ENCODE data around the gene TFDP1. TPM values are rescaled to one million over a fixed set of nuclear protein-coding genes. Genes with fewer than 3 reads are reported as not detected.

Gene TFDP1
- total RNA-seq, 2 donors from 2014 or later: 48.3 to 57.1 TPM

- DNase-seq (no peak), ATAC-seq (no peak)
- intact Hi-C loops (cut with DNase I): no loop called here
Observed at GRCh38 chr13:113548171-113548641, 36.3 kb upstream of the TFDP1 start.

DNA sequence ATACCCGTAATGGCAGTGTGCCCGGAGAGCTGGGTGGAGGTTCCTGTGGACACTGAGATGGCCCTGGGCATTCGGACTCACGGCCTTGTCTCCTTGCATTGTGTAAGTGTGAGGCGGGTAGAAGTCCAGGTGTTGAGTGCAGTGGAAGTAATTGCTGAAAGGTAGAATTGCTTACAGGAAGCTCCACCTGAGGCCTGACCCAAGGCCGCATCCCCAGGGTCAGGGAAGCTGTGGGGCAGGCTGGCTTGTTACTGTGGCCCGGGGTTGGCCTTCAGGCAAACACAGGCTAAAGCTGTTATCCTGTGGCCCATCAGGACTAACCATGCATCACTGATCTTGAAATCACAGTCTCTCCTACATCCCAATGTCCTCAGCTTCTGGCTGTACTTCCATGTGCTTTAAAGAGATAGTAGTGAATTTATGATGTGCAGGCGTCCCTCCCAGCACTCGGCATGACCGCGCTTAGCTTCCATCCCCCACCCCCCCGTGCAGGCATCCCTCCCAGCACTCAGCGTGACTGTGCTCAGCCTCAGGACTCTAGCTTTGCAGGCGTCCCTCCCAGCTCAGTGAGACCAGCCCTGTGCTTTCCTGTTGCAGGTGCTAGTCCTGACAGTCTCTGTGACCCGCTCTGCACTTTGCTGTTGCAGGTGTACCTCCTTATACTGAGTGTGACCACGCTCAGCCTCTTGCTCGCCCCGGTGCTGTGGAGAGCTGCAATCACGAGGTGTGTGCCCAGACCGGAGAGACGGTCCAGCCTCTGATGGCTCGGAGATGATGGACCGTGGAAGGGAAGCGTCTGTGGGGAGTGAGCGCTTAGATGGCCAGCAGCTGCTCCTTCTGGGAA, 35.6 kb upstream of the TFDP1 start:
- ATAC-seq (no peak), DNase-seq (no peak)
- intact Hi-C loops (cut with DNase I): no loop called here

DNA sequence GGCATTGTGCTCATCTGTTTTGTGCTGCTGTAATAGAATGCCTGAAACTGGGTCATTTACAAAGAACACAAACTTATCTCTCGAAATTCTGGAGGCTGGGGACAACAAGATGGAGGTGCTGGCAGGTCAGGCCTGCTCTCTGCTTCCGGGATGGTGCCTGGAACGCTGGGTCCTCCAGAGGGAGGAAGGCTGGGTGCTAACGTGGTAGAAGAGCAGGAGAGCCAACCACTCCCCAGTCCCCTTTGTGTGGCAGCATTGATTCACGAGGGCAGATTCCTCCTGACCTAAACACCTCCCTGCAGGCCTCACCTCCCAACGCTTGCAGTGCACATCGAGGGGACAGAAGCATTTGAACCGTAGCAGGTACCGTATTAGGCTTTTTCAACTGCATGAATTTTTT, 34.1 kb upstream of the TFDP1 start:
- intact Hi-C loops (cut with DNase I): no loop called here
- DNase-seq (no peak), ATAC-seq (no peak)

DNA sequence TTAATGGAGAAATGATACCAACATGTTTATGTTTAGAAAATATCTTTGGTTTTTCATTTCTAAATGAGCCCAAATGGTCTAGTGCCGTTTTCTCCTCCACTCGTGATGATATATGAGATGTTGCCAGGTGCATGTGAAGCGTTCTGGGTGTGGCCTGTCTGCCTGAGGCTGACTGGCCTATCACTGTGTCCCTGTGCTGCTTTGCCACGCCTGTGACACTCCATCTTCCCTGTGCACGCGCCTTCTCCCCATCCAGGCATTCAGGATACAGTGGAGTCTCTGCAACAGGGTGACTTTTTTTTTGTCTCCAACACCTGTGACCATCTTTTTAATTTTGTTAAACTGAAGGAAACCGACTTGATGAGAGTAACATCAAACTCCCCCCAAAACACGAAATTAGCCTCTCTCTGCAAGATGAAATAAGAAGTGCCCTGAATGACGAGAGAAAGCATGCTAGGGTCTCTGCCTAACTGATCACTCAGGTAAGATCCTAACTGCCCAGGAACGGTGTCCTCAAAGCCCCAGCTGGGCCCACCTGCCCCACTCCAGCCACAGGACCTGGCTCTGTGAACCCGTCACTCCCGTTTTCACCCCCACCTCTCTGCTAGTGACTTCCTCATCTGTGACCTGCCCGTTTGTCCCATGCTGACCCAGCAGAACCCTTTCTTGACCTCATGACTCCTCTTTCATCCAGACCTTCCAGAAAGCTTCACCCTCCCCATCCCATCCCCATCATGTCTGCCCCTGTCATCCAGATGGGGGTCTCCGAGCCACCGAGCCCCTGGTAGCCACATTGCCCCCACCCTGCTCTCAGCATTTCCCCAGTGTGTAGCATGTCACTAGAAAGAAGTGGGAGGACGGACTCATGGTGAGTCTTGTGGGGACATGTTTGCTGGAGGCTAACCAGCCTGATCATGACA, 33.2 kb upstream of the TFDP1 start:
- ATAC-seq: no peak
- no peak for DNase-seq
- intact Hi-C loops (cut with DNase I): no loop called here

DNA sequence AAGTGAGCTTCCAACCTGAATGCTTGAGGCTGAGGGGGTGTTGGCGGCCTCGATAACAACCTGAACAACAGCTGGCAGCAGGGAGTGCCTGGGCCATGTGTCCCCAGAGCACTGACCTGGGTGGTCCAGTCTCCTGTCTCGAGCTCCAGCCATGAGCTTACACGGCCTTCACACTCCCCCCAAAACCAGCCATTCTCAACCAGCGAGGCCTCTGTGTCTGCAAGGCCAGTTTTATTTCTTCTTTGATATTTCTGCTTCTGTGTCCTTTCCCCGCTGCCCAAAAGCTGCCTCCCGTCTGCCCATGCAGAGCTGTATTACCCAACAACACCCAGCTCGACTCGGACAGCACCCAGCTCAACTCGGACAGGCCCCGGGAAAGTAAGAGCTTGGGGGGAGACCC, 32.5 kb upstream of the TFDP1 start:
- DNase-seq: no peak
- intact Hi-C loops (cut with DNase I): no loop called here
- no peak for ATAC-seq

DNA sequence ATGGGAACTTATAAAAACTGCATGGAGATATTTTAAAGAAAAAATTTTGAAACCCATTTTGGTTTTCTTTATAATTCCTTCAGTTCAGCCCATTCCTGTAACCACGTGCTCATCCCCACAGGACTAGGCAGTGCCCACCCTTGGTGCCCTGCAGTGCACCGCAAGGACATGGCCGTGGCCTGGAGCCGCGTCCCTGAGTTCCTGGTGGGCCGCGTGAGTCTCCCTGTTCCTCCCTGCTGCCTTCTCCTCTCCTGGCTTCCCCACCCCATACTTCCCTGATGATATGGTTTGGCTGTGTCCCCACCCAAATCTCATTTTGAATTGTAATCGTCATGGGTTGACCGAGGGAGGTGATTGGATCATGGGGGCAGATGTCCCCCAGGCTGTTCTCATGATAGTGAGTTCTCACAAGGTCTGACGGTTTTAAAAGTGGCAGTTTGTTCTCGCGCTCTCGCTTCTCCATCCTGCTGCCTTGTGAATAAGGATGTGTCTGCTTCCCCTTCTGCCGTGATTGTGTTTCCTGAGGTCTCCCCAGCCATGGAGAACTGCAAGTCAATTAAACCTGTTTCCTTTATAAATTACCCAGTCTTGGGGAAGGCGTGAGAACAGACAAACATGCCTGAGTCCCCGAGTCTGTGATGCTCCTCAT, 31.6 kb upstream of the TFDP1 start:
- DNase-seq: no peak
- no peak for ATAC-seq
- intact Hi-C loops (cut with DNase I): no loop called here

DNA sequence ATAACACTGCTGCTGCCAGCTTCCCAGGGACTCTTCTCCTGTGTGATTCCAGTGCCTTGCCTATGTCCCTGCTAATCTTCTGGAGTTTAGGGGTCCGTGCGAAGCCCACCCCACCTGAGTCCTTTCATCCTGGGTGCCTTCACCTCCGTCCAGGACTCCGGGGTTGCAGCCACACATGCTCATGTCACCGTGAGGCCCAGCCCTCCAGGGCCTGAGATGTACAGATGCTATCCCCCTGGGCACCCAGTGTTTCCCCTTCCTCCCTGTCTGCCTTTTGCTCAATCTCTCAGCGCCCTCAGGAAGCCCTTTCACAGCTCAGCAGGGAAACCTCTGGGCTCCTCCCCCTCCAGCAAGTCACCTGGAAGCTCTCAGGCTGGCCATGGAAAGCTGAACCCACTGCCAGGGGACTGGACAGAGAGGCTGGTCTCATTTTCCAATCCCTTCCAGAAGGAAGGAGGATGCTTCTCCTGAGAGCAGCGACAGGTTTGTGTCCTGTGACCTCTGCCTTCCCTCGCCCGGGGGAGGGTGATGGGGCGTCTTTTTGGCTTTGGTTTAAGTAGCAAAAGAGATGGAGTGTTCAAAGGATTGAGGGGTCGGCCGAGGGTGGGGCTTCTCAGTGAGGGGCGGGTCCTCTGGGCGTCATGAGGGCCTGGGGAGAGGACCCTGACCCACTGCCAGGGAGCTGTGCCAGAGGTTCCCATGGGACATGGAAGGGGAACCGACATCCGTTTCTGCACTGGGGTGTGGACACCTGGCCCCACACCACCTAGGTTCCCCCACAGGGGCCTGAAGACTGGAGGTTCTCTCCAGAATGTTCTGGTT, 30.8 kb upstream of the TFDP1 start:
- ATAC-seq: no peak
- intact Hi-C loops (cut with DNase I): no loop called here
- no peak for DNase-seq

- no peak for ATAC-seq
- no peak for DNase-seq
- intact Hi-C loops (cut with DNase I): no loop called here
Observed at GRCh38 chr13:113554333-113554700, 30.2 kb upstream of the TFDP1 start.

GRCh38 chr13:113555141-113555540, 29.4 kb upstream of the TFDP1 start:
- DNase-seq (no peak), ATAC-seq (no peak)
- intact Hi-C loops (cut with DNase I): no loop called here

- ATAC-seq: no peak
- no peak for DNase-seq
- intact Hi-C loops (cut with DNase I): no loop called here
Observed at GRCh38 chr13:113557013-113557412, 27.5 kb upstream of the TFDP1 start.

DNA sequence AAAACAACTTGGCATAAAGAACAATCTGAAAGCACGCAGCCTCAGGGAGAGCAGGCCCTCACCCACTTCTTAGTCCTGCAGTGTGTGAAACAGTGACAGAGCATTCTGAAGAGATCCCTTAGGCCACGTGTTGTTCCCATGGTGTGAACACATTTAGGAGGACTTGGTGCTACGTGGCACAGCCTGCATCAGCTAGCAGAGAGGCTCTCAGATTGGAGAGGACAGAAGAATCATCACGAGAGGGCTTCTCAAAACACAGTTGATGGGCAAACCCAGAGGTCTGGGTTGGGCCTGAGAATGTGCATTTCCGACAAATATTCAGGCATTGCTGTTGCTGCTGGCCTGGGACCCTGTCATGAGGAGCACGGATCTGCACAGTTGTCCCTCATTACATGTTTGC, 26.1 kb upstream of the TFDP1 start:
- ATAC-seq: no peak
- no peak for DNase-seq
- intact Hi-C loops (cut with DNase I): no loop called here

DNA sequence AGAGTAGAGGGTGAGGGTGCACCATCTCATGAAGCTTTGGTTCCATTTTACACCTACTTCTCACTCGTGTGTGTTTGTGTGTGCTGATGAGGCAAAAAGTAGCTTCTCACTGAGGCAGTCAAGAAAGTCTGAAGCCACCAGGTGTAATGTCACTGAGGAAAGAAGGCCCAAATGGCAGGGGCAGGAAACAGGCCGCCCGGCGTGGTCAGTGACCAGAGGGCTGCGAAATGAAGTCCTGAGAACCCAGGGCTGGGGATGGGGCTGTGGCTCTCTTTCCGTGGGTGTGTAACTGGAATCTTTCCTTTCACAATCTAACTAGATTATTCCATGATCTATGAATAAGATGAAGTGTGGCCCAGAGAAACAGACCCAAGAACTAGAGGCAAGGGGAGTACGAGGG, 25.5 kb upstream of the TFDP1 start:
- no peak for ATAC-seq
- no peak for DNase-seq
- intact Hi-C loops (cut with DNase I): no loop called here

DNA sequence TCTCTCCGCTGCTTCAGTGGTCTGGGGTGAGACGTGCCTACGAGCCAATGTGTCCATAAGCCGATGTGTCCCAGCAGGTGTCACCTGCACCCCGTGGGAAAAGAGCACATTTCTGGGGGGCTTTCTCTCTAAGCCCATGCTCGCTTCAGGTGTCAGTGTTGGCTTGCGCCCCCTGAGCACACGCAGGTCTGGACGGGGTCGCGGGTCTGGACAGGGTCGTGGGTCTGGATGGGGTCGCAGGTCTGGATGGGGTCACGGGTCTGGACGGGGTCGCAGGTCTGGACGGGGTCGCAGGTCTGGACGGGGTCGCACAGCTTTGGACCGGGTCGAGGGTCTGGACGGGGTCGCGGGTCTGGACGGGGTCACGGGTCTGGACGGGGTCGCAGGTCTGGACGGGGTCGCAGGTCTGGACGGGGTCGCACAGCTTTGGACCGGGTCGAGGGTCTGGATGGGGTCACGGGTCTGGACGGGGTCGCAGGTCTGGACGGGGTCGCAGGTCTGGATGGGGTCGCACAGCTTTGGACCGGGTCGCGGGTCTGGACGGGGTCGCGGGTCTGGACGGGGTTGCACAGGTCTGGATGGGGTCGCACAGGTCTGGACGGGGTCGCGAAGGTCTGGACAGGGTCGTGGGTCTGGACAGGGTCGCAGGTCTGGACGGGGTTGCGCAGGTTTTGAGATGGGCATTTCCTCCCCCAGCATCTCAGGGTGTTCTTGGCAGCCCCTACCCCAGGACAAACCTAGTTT, 24.5 kb upstream of the TFDP1 start:
- intact Hi-C loops (cut with DNase I): loop anchor here (5.0 to 10.0 kb wide), 2 partner anchors 103 to 105 kb away; partner anchors contain the start of gene ADPRHL1 (in 1 of the 2)
- ATAC-seq: no peak
- DNase-seq: no peak

DNA sequence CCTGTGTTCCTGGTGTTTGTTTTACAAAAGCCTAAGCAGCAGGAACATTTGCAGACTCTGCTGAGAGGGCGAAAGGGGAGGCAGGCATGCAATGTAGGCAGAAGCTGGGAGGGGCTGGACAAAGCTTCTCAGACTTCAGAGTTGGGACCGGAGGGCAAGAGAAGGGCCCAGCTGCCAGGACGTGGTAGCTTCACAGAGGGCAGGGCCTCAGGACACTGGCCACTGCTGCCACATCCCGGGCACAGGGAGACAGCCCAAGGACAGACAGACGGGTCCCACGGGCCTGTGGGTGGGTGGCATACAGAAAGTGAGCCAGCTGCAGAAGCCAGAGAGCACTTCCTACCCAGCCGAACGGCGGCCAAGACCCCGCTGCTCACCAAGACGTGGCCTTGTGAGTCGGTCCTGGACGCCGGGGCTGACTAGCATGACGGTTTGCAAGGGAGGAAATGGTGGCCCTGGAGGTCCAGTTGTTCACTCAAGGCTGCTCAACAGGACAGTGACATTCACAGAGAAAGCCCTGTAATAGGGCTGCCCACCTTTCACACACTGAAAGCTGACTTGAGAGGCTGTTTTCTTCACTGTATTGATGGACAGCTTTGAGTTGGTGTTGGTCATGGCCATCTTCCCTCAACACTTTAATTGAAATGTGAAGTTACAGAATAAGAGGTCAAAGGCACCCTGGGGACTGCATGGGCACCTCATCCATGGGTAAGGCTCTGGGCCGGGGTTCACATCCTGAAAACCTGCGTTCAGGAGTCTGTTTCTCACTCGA, 23.7 kb upstream of the TFDP1 start:
- no peak for DNase-seq
- ATAC-seq: no peak
- intact Hi-C loops (cut with DNase I): loop anchor here (5.0 to 10.0 kb wide), 2 partner anchors 104 to 106 kb away; partner anchors contain the start of gene ADPRHL1 (in 1 of the 2)

GRCh38 chr13:113561417-113562084, 23.0 kb upstream of the TFDP1 start:
- DNase-seq (no peak), ATAC-seq (no peak)
- intact Hi-C loops (cut with DNase I): loop anchor here (5.0 to 10.0 kb wide), 2 partner anchors 104 to 107 kb away; partner anchors contain the start of gene ADPRHL1 (in 1 of the 2)

- peak; percentile 60 for DNase-seq
- intact Hi-C loops (cut with DNase I): loop anchor here (5.0 to 10.0 kb wide), 2 partner anchors 105 to 107 kb away; partner anchors contain the start of gene ADPRHL1 (in 1 of the 2)
Observed at GRCh38 chr13:113562085-113562749, 22.3 kb upstream of the TFDP1 start.

More at GRCh38 chr13:113562085-113562749, 22.3 kb upstream of the TFDP1 start:
- ATAC-seq: peak; percentile 69 to 84

Measured in left cardiac atrium (tissue), 4 donors.